Stimulated activated naive CD4-positive, alpha-beta T cell (primary cell): ENCODE data around the gene WHAMM.
"Not testable (repeated sequence)": the region's sequence is repeated elsewhere in the genome, so short reads cannot be mapped to it uniquely, and the experiment has no call there.

Experiments used
- DNase-seq, 6 experiments: peaks; one replicate each; lab custom pipeline; 2025; lab: John Stamatoyannopoulos, UW

The WHAMM gene

GRCh38 chr15:82809308-82810060, at the start of gene WHAMM:
TSS of gene WHAMM (plus strand) at chr15:82809628. CDS start at chr15:82809727, 99 bp downstream.
- DNase-seq = peak; percentile 89 to 96 (median 92)

GRCh38 chr15:82763361-82764116, 45.9 kb upstream of the WHAMM start:
- no peak for DNase-seq

GRCh38 chr15:82764117-82764490, 45.3 kb upstream of the WHAMM start:
- no peak for DNase-seq

DNA sequence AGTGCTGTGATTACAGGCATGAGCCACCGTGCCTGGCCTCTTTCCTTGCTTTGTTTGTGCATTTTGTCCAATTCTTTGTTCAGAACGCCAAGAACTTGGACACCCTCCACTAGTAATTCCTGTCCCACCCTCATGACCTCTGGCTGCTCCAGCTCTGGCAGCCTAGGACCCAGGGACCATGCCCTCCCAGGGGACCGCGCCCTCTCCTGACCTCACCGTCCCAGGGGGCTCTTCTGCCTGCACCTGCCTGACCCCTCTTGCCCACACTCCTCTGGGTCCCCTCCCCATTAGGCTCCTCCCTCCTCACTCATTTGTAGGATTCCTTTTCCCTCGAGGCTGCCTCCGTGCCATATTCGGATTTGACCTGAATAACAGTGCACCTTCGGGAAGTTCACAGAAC, 44.7 kb upstream of the WHAMM start:
- DNase-seq = no peak

DNA sequence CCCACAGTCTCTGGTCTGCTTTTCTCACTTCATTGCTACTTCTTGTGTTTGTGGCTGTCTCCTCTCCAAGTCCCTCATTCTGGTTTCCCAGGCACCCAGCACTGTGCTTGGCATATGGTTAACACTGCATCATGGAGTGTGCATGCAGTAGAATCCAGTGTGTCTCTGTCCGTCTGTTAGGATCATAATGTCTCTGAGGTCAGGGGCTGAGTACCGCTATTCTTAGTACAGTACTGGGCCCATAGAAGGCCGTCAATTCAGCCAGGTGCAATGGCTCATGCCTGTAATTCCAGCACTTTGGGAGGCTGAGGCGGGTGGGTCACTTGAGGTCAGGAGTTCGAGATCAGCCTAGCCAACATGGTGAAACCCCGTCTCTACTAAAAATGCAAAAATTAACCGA, 43.2 kb upstream of the WHAMM start:
- not testable (repeated sequence) for DNase-seq

GRCh38 chr15:82767163-82767829, 42.1 kb upstream of the WHAMM start:
- DNase-seq = no peak

GRCh38 chr15:82768414-82769054, 40.9 kb upstream of the WHAMM start:
- no peak for DNase-seq

GRCh38 chr15:82771789-82772607, 37.4 kb upstream of the WHAMM start:
- DNase-seq = no peak

DNA sequence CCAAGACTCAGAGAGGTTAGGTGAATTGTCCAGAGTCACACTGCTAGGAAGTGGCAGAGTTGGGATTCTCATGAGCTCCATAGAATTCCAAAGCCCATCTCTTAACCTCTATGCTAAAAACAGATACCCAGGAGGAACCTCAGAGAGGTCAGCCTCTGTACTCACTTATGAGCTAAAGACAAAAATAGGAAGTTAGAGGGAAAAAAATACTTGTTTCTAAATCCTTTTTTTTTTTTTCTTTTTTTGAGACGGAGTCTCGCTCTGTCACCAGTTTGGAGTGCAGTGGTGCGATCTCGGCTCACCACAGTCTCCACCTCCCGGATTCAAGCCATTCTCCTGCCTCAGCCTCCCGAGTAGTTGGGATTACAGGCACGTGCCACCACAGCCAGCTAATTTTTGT, 34.9 kb upstream of the WHAMM start:
- no peak for DNase-seq

DNA sequence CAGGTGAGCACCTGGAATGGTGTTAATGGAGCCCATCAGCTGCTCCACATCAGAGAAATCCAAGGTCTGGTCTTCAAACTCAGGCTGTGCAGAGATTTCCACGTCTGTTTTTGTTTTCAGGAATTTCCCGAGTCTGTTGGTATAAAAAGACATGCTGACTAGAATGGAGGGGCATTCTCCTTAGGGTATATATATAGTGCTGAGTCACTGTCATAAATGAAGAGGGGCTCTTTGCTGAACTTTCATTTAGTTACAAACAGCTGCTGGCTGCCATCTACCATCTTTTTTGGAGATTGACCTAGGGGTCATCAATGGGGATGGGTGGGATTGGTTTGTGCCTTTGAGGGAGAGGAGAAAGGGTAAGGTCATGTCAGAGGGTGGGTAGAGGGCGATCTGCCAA, 30.7 kb upstream of the WHAMM start:
- DNase-seq = no peak

GRCh38 chr15:82781349-82781748, 28.1 kb upstream of the WHAMM start:
- no peak for DNase-seq

DNA sequence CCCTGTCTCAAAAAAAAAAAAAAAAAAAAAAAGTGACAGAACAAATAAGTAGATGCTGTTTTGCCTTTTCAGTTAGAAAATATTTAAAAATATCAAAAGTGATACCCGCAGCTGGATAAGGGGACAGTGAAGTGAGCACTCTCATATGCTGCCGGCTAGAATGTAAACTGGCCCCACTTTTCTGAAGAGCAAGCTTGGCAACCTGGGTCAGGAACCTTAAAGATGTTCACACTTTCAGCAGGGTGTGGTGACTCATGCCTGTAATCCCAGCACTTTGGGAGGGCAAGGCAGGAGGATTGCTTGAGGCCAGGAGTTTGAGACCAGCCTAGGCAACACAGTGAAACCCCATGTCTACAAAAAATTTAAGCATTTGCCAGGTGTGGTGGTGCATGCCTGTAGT, 20.9 kb upstream of the WHAMM start:
- no peak for DNase-seq

GRCh38 chr15:82789491-82789890, 19.9 kb upstream of the WHAMM start:
- no peak for DNase-seq

DNA sequence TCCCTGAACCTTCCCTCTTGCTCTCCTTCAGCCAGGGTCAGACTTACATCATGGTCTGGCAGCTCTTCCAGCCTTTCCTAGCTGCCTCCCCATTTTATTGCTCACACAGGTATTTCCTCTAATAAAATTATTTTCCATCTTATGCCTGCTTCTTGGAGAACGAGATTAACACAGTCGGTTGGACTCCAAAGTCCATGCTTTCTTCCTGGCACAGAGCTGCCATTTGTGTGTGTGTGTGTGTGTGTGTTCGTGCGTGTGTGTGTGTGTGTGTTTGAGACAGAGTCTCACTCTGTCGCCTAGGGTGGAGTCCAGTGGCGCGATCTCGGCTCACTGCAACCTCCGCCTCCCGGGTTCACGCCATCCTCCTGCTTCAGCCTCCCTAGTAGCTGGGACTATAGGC, 19.1 kb upstream of the WHAMM start:
- DNase-seq = no peak

DNA sequence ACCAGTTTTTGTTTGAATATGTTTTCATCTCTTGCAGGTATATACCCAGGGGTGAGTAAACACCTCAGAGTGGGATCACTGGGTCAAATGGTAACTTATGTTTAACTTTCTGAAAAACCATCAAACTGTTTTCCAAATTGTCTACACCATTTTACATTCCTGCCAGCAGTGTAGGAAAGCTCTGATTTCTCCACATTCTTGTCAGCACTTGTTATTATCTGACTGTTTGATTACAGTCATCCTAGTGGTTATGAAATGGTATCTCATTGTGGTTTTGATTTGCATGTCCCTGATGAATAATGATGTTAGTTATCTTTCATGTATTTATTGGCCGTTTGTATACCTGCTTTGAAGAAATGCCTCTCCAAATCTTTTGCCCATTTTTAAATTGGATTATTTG, 17.4 kb upstream of the WHAMM start:
- no peak for DNase-seq

- no peak for DNase-seq
Observed at GRCh38 chr15:82793737-82794136, 15.7 kb upstream of the WHAMM start.

- no peak for DNase-seq
Observed at GRCh38 chr15:82798104-82798503, 11.3 kb upstream of the WHAMM start.

- DNase-seq = no peak
Observed at GRCh38 chr15:82798531-82799166, 10.8 kb upstream of the WHAMM start.

- no peak for DNase-seq
Observed at GRCh38 chr15:82799183-82799841, 10.1 kb upstream of the WHAMM start.

DNA sequence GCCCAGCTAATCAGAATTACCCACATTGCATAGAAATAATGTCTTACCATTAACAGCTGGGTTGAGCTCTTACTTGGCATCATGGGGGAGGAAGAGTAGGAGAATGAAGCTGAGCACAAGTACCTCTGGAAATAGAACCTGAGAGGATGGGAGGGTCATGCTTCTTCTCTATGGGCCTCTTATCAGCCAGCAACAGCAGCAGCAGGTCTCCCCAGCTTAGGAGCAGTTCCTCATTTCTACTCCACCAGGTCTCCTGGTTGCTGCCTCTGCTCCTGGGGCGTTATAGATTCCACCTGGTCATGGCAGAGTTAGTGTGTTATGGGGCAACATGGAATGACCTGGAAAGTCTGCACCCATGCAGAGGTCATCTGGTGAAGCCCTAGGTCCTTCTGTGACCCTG, 6.9 kb upstream of the WHAMM start:
- no peak for DNase-seq
